ENCODE measurements around the gene INIP. TPM values are rescaled to one million over a fixed set of nuclear protein-coding genes. Genes with fewer than 3 reads are reported as not detected.

Gene INIP
- polyA plus RNA-seq, 2 of the 4 experiments (the other 2 are of a cell fraction) = 20.7 to 40.0 TPM

DNA sequence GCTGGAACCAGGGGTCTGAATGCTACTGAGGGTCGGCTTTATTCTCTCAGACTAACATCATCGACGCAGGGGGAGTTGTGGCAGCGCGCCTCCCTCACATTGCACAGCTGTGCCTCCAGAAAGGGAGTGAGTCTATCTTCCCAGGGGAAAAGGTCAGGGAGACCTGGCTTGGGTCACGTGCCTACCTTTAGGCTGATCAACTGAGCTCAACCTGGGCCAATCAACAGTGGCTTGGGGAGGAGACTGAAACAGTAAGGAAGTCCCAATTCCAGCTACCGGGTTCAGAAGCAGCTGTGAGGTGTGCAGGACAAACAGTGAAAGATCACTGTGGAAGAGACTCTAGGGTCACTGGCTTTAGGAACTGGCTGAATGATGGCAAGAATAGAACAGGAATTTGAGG, 46.9 kb upstream of the INIP start (continued):
- TF ChIP-seq, protein P1, sequence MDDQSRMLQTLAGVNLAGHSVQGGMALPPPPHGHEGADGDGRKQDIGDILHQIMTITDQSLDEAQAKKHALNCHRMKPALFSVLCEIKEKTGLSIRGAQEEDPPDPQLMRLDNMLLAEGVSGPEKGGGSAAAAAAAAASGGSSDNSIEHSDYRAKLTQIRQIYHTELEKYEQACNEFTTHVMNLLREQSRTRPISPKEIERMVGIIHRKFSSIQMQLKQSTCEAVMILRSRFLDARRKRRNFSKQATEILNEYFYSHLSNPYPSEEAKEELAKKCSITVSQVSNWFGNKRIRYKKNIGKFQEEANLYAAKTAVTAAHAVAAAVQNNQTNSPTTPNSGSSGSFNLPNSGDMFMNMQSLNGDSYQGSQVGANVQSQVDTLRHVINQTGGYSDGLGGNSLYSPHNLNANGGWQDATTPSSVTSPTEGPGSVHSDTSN (IDR thresholded peaks at IDR 0.05) = no peak
- no peak for TF ChIP-seq HMGXB4 (CRISPR knock-in tag; IDR thresholded peaks at IDR 0.05; ENCODE audit: borderline replicate concordance)

- CTCF ChIA-PET = interaction anchor here (1.0 to 1.1 kb wide), 2 partner anchors 13 to 15 kb away, joined by 3 read pairs; no protein-coding TSS in a partner anchor
- no peak for FAIRE-seq
Observed at GRCh38 chr9:112764344-112764743, 46.4 kb upstream of the INIP start.

GRCh38 chr9:112762726-112763518, 45.0 kb upstream of the INIP start:
- CTCF ChIA-PET = interaction anchor here (0.6 to 1.0 kb wide), 3 partner anchors 16 to 61 kb away, joined by 3 to 8 read pairs (median 3); no protein-coding TSS in a partner anchor
- no peak for FAIRE-seq

More at GRCh38 chr9:112764344-112764743, 46.4 kb upstream of the INIP start:
- H3K4me2 ChIP-seq = no peak overlapping the region
- 85% methylated on average over 5 of the region's 5 CpGs for WGBS (ENCODE audit: missing lambda C conversion rate)
- no peak overlapping the region for H3K27ac ChIP-seq
- TF ChIP-seq KDM5A (IDR thresholded peaks at IDR 0.05) = no peak
- TF ChIP-seq HMGXB4 (CRISPR knock-in tag; IDR thresholded peaks at IDR 0.05; ENCODE audit: borderline replicate concordance) = no peak
- TF ChIP-seq JUN (IDR thresholded peaks at IDR 0.05) = no peak
- TF ChIP-seq CBX8 (IDR thresholded peaks at IDR 0.05) = no peak
- no peak for TF ChIP-seq RNF2 (IDR thresholded peaks at IDR 0.05; ENCODE audit: borderline replicate concordance, low read depth)
- no peak for TF ChIP-seq ATOH8 (CRISPR knock-in tag; IDR thresholded peaks at IDR 0.05; ENCODE audit: low read depth)
- TF ChIP-seq, protein P2, sequence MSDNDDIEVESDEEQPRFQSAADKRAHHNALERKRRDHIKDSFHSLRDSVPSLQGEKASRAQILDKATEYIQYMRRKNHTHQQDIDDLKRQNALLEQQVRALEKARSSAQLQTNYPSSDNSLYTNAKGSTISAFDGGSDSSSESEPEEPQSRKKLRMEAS (IDR thresholded peaks at IDR 0.05) = no peak
- TF ChIP-seq CHD2 (IDR thresholded peaks at IDR 0.05; ENCODE audit: low read length, partially characterized antibody) = no peak
- TF ChIP-seq POLR2AphosphoS2 (conservative IDR thresholded peaks at IDR 0.05; ENCODE audit: low read length) = no peak
- no peak for TF ChIP-seq HDAC2 (IDR thresholded peaks at IDR 0.05)
- no peak for TF ChIP-seq CEBPB (IDR thresholded peaks at IDR 0.05)
- no peak for TF ChIP-seq EHMT2 (IDR thresholded peaks at IDR 0.05; ENCODE audit: low read depth)
- TF ChIP-seq JUNB (IDR thresholded peaks at IDR 0.05) = no peak
- no peak for TF ChIP-seq CHD4 (IDR thresholded peaks at IDR 0.05; ENCODE audit: borderline replicate concordance)
- TF ChIP-seq MYC (IDR thresholded peaks at IDR 0.05; ENCODE audit: borderline replicate concordance, low read length) = no peak
- TF ChIP-seq HOXA7 (CRISPR knock-in tag; IDR thresholded peaks at IDR 0.05) = no peak
- no peak for TF ChIP-seq EHF (CRISPR knock-in tag; IDR thresholded peaks at IDR 0.05)
- TF ChIP-seq NR3C1 (IDR thresholded peaks at IDR 0.05) = no peak
- no peaks in the 10 kb centered on the region for H3K4me1 ChIP-seq
- no peak overlapping the region for H3K4me3 ChIP-seq
- H3K9me3 ChIP-seq = no peaks in the 10 kb centered on the region
- POLR2A ChIA-PET = no interaction called here
- ATAC-seq = no peak; a peak in 1 of 6 replicates
- DNase-seq (ENCODE audit: low read depth in 1 of 2, low spot score in 1 of 2) = no peak

More at GRCh38 chr9:112762726-112763518, 45.0 kb upstream of the INIP start:
- ATAC-seq (peak; percentile 69 to 71; a peak in 4 of 6 replicates), DNase-seq (ENCODE audit: low read depth in 1 of 2, low spot score in 1 of 2) (no peak)
- no peak for TF ChIP-seq ZSCAN20 (CRISPR knock-in tag; IDR thresholded peaks at IDR 0.05)
- TF ChIP-seq JUN (IDR thresholded peaks at IDR 0.05) = no peak
- TF ChIP-seq RCOR1 (IDR thresholded peaks at IDR 0.05; ENCODE audit: low read depth, low read length) = no peak
- TF ChIP-seq MAFK (IDR thresholded peaks at IDR 0.05; ENCODE audit: partially characterized antibody) = no peak
- no peak for TF ChIP-seq HMGXB4 (CRISPR knock-in tag; IDR thresholded peaks at IDR 0.05; ENCODE audit: borderline replicate concordance)
- TF ChIP-seq POLR2A (IDR thresholded peaks at IDR 0.05; ENCODE audit: low read length) = no peak
- TF ChIP-seq, protein P2 (IDR thresholded peaks at IDR 0.05) = no peak
- Histone ChIP-seq H3K9me3 (no peaks in the 10 kb centered on the region), H3K4me1 (no peaks in the 10 kb centered on the region), H3K27ac (no peak overlapping the region), H3K4me2 (no peak overlapping the region), H3K4me3 (no peak overlapping the region)
- POLR2A ChIA-PET = interaction anchor here (1.0 kb wide), 1 partner anchor 13 kb away, joined by 4 read pairs; no protein-coding TSS in a partner anchor
- 93% methylated on average over 9 of the region's 13 CpGs for WGBS (ENCODE audit: missing lambda C conversion rate)
